Measurements from ENCODE around the gene PCDHGB7. TPM values are rescaled to one million over a fixed set of nuclear protein-coding genes. Genes with fewer than 3 reads are reported as not detected.
A peak's percentile ranks its signal among the peaks of the same experiment; 100 is the strongest.
"Not testable (repeated sequence)": the region's sequence is repeated elsewhere in the genome, so short reads cannot be mapped to it uniquely, and the experiment has no call there.

The PCDHGB7 gene
- total RNA-seq = 1 to 10 TPM; 1.6 to 3.1 TPM
- polyA plus RNA-seq = under 1 TPM; 0.74 to 0.78 TPM

- not testable (repeated sequence) for H3K4me1 ChIP-seq (ENCODE audit: control insufficient read depth in 4 of 4, insufficient read depth in 4 of 4, low read length in 3 of 4); H3K9ac ChIP-seq (ENCODE audit: low read depth in 1 of 2, low read length in 2 of 2); H3K27me3 ChIP-seq (ENCODE audit: control insufficient read depth in 4 of 4, insufficient read depth in 4 of 4, low read length in 3 of 4); H3K36me3 ChIP-seq (ENCODE audit: control insufficient read depth in 4 of 4, insufficient read depth in 3 of 4, low read depth in 1 of 4, low read length in 3 of 4); H3K27ac ChIP-seq (ENCODE audit: low read depth in 1 of 2, low read length in 2 of 2)
- Histone ChIP-seq H3K4me3 (ENCODE audit: low read depth in 1 of 3, low read length in 3 of 3) (peak within 1 kb of the TSS; percentile 32 to 67 (median 48)), H3K9me3 (ENCODE audit: control insufficient read depth in 4 of 4, low read length in 3 of 4) (peaks cover 41 to 77% (median 52%) of the 10 kb centered on the region in 4 donors)
- 12% methylated on average over 47 of the region's 47 CpGs for WGBS
- TF ChIP-seq RAD21 (IDR thresholded peaks at IDR 0.05) (peak; percentile 73 to 80), CTCF (IDR thresholded peaks at IDR 0.05; ENCODE audit: low read depth, low read length, missing input control) (peak; percentile 64)
- peak; percentile 53 for DNase-seq (ENCODE audit: low spot score)
Measured at GRCh38 chr5:141417494-141418172, at the start of gene PCDHGB7. TSS of gene PCDHGB7 (plus strand) at chr5:141417677. CDS start at chr5:141417860, 183 bp downstream.

- Histone ChIP-seq H3K27me3 (ENCODE audit: control insufficient read depth in 4 of 4, insufficient read depth in 4 of 4, low read length in 3 of 4) (peaks cover 0 to 5% (median 1%) of the 10 kb centered on the region in 4 donors), H3K36me3 (ENCODE audit: control insufficient read depth in 4 of 4, insufficient read depth in 3 of 4, low read depth in 1 of 4, low read length in 3 of 4) (no peaks in the 10 kb centered on the region), H3K9me3 (ENCODE audit: control insufficient read depth in 4 of 4, low read length in 3 of 4) (peaks cover 44 to 78% (median 57%) of the 10 kb centered on the region in 4 donors), H3K9ac (ENCODE audit: low read depth in 1 of 2, low read length in 2 of 2) (no peak within 1 kb of the TSS), H3K4me3 (ENCODE audit: low read depth in 1 of 3, low read length in 3 of 3) (peak within 1 kb of the TSS; percentile 6 to 62 (median 61)), H3K27ac (ENCODE audit: low read depth in 1 of 2, low read length in 2 of 2) (no peak within 1 kb of the TSS), H3K4me1 (ENCODE audit: control insufficient read depth in 4 of 4, insufficient read depth in 4 of 4, low read length in 3 of 4) (no peaks in the 10 kb centered on the region)
- 15% methylated on average over 32 of the region's 32 CpGs for WGBS
- DNase-seq (ENCODE audit: low spot score) = no peak
- peak; percentile 50 to 60 for TF ChIP-seq RAD21 (IDR thresholded peaks at IDR 0.05)
- no peak for TF ChIP-seq HNF4G (IDR thresholded peaks at IDR 0.05)
- no peak for TF ChIP-seq YY1 (IDR thresholded peaks at IDR 0.05)
- TF ChIP-seq CTCF (IDR thresholded peaks at IDR 0.05; ENCODE audit: low read depth, low read length, missing input control) = peak; percentile 16
Measured at GRCh38 chr5:141369994-141370848, 47.3 kb upstream of the PCDHGB7 start, which contains the start of gene PCDHGB3. TSS of gene PCDHGB3 (plus strand) at chr5:141370242. CDS start at chr5:141370395, 153 bp downstream.

DNA sequence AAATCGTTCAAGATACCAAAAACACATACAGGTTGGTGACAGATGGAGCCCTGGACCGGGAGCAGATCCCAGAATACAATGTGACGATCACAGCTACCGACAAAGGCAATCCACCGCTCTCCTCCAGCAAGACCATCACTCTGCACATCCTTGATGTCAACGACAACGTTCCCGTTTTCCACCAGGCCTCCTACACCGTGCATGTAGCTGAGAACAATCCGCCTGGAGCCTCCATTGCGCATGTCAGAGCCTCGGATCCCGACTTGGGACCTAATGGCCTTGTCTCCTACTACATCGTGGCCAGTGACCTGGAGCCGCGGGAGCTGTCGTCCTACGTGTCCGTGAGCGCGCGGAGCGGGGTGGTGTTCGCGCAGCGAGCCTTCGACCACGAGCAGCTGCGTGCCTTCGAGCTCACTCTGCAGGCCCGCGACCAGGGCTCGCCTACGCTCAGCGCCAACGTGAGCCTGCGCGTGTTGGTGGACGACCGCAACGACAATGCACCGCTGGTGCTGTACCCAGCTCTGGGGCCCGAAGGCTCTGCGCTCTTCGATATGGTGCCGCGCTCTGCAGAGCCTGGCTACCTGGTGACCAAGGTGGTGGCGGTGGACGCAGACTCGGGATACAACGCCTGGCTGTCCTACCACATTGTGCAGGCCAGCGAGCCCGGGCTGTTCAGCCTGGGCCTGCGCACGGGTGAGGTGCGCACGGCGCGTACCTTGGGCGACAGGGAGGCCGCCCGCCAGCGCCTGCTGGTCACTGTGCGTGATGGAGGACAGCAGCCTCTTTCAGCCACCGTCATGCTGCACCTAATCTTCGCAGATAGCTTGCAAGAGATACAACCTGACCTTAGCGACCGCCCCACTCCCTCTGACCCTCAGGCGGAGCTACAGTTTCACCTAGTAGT is 45.7 kb upstream of the PCDHGB7 start:
- H3K9me3 ChIP-seq (ENCODE audit: control insufficient read depth in 4 of 4, low read length in 3 of 4) = peaks cover 35 to 73% (median 53%) of the 10 kb centered on the region in 4 donors
- TF ChIP-seq EGR1 (IDR thresholded peaks at IDR 0.05; ENCODE audit: low read depth in 2 of 2) (no peak), HNF4A (conservative IDR thresholded peaks at IDR 0.05) (no peak), RXRA (IDR thresholded peaks at IDR 0.05) (no peak), ATF3 (IDR thresholded peaks at IDR 0.05) (no peak), CTCF (IDR thresholded peaks at IDR 0.05; ENCODE audit: low read depth, low read length, missing input control) (no peak), NR2F2 (IDR thresholded peaks at IDR 0.05) (no peak)
- TF ChIP-seq, protein P1, sequence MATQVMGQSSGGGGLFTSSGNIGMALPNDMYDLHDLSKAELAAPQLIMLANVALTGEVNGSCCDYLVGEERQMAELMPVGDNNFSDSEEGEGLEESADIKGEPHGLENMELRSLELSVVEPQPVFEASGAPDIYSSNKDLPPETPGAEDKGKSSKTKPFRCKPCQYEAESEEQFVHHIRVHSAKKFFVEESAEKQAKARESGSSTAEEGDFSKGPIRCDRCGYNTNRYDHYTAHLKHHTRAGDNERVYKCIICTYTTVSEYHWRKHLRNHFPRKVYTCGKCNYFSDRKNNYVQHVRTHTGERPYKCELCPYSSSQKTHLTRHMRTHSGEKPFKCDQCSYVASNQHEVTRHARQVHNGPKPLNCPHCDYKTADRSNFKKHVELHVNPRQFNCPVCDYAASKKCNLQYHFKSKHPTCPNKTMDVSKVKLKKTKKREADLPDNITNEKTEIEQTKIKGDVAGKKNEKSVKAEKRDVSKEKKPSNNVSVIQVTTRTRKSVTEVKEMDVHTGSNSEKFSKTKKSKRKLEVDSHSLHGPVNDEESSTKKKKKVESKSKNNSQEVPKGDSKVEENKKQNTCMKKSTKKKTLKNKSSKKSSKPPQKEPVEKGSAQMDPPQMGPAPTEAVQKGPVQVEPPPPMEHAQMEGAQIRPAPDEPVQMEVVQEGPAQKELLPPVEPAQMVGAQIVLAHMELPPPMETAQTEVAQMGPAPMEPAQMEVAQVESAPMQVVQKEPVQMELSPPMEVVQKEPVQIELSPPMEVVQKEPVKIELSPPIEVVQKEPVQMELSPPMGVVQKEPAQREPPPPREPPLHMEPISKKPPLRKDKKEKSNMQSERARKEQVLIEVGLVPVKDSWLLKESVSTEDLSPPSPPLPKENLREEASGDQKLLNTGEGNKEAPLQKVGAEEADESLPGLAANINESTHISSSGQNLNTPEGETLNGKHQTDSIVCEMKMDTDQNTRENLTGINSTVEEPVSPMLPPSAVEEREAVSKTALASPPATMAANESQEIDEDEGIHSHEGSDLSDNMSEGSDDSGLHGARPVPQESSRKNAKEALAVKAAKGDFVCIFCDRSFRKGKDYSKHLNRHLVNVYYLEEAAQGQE (IDR thresholded peaks at IDR 0.05) = no peak
- WGBS = 30% methylated on average over 69 of the region's 69 CpGs
- peak overlapping the region in 2 of 3 donors; percentile 44 to 50 for H3K4me3 ChIP-seq (ENCODE audit: low read depth in 1 of 3, low read length in 3 of 3)
- H3K27me3 ChIP-seq (ENCODE audit: control insufficient read depth in 4 of 4, insufficient read depth in 4 of 4, low read length in 3 of 4) = peaks cover 0 to 5% (median 0%) of the 10 kb centered on the region in 4 donors
- H3K36me3 ChIP-seq (ENCODE audit: control insufficient read depth in 4 of 4, insufficient read depth in 3 of 4, low read depth in 1 of 4, low read length in 3 of 4) = no peaks in the 10 kb centered on the region
- no peak overlapping the region for H3K27ac ChIP-seq (ENCODE audit: low read depth in 1 of 2, low read length in 2 of 2)
- H3K4me1 ChIP-seq (ENCODE audit: control insufficient read depth in 4 of 4, insufficient read depth in 4 of 4, low read length in 3 of 4) = no peaks in the 10 kb centered on the region
- DNase-seq (ENCODE audit: low spot score) = no peak
- H3K9ac ChIP-seq (ENCODE audit: low read depth in 1 of 2, low read length in 2 of 2) = no peak overlapping the region

All from liver (tissue), 9 donors.